Measurements from ENCODE around the gene EMILIN1. TPM values are rescaled to one million over a fixed set of nuclear protein-coding genes. Genes with fewer than 3 reads are reported as not detected.
"Not testable (repeated sequence)": the region's sequence is repeated elsewhere in the genome, so short reads cannot be mapped to it uniquely, and the experiment has no call there.

Gene EMILIN1
- total RNA-seq, 2 experiments from 2014 or later = 1.1 to 1.4 TPM

DNA sequence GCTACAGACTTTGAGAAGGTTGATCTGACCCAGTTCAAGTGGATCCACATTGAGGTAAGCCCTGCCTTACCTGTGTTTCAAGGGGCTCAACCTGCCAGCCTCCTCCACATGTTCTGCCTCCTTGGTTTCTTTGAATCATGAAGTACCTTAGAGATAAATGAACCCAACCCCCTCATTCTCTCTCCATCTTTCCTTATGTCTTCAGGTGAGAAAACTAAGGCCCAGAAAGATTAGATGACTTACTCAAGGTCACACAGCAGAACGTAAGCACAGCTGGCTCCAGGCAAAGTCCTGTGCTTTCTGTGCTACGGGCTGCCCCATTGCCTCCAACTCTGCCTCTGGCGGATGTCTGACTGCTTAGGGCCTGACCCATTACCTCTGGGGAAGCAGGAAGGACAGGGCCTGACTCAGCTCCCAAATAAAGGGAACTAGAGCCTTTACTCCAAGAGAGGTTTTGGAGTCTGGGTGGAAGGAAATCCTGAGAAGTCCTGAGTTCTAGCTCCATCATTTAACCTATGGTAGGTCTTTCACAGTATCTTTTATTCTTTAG, 18.4 kb downstream of the EMILIN1 start:
- POLR2A ChIA-PET = interaction anchor here (0.8 to 1.4 kb wide), 2 partner anchors 46 to 115 kb away, joined by 3 read pairs; partner anchors contain the start of genes AGBL5, ATRAID and SLC5A6
- DNase-seq (no peak), ATAC-seq (no peak)
- peaks cover 14% of the 10 kb centered on the region for H3K4me1 Mint-ChIP-seq (ENCODE audit: low read depth)
- CTCF ChIA-PET = interaction anchor here (0.7 to 4.1 kb wide), 15 partner anchors 9 to 587 kb away, joined by 3 to 26 read pairs (median 3); partner anchors contain the start of genes AGBL5, PREB and TRIM54
- H3K9me3 Mint-ChIP-seq (ENCODE audit: insufficient read depth) = no peaks in the 10 kb centered on the region
- no peak overlapping the region for H3K4me3 Mint-ChIP-seq
- H3K27me3 Mint-ChIP-seq (ENCODE audit: low read depth) = no peaks in the 10 kb centered on the region
- H3K36me3 Mint-ChIP-seq (ENCODE audit: low read depth) = no peaks in the 10 kb centered on the region
- no peak overlapping the region for H3K27ac Mint-ChIP-seq

DNA sequence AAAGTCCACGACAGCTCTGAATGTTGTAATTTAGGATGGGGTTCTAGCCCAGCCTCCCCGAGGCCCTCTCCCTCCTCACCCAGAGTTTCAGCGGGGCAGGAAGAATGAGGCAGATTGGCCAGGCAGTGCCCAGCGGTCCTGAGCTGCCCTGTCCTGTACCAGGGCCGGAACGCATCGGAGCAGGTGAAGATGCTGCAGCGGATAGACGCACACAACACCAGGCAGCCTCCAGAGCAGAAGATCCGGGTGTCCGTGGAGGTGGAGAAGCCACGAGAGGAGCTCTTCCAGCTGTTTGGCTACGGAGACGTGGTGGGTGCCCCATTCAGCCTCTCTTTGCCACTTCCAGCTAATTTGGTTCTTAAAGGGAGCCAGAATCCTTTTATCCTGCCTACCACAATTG, 18.9 kb downstream of the EMILIN1 start:
- POLR2A ChIA-PET = interaction anchor here (1.4 kb wide), 1 partner anchor 46 kb away, joined by 3 read pairs; the partner anchor contains the start of gene AGBL5
- no peaks in the 10 kb centered on the region for H3K27me3 Mint-ChIP-seq (ENCODE audit: low read depth)
- no peak overlapping the region for H3K4me3 Mint-ChIP-seq
- ATAC-seq (no peak), DNase-seq (no peak)
- H3K9me3 Mint-ChIP-seq (ENCODE audit: insufficient read depth) = no peaks in the 10 kb centered on the region
- H3K36me3 Mint-ChIP-seq (ENCODE audit: low read depth) = no peaks in the 10 kb centered on the region
- H3K4me1 Mint-ChIP-seq (ENCODE audit: low read depth) = peaks cover 14% of the 10 kb centered on the region
- CTCF ChIA-PET = interaction anchor here (0.7 to 4.1 kb wide), 15 partner anchors 9 to 206 kb away, joined by 3 to 26 read pairs (median 4); partner anchors contain the start of genes AGBL5, KHK, PREB and TRIM54
- no peak overlapping the region for H3K27ac Mint-ChIP-seq

DNA sequence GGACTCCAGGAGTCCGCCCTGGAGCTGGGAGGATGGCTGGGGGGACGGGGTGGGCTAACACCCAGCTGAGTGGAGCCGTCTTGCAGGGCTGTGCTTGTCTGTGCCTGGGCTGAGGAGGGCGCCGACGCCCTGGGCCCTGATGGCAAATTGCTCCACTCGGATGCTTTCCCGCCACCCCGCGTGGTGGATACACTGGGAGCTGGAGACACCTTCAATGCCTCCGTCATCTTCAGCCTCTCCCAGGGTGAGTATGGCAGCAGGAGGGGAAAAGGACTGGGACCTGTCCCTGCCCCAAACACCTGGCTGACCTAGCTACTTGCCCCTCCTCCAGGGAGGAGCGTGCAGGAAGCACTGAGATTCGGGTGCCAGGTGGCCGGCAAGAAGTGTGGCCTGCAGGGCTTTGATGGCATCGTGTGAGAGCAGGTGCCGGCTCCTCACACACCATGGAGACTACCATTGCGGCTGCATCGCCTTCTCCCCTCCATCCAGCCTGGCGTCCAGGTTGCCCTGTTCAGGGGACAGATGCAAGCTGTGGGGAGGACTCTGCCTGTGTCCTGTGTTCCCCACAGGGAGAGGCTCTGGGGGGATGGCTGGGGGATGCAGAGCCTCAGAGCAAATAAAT, 21.0 kb downstream of the EMILIN1 start:
- peaks cover 3% of the 10 kb centered on the region for H3K27me3 Mint-ChIP-seq (ENCODE audit: low read depth)
- no peaks in the 10 kb centered on the region for H3K36me3 Mint-ChIP-seq (ENCODE audit: low read depth)
- peaks cover 14% of the 10 kb centered on the region for H3K4me1 Mint-ChIP-seq (ENCODE audit: low read depth)
- DNase-seq = no peak
- no peak for ATAC-seq
- H3K9me3 Mint-ChIP-seq (ENCODE audit: insufficient read depth) = no peaks in the 10 kb centered on the region
- H3K27ac Mint-ChIP-seq = no peak overlapping the region
- H3K4me3 Mint-ChIP-seq = no peak overlapping the region
- ChIA-PET CTCF (interaction anchor here (0.8 to 4.1 kb wide), 9 partner anchors 11 to 204 kb away, joined by 3 to 23 read pairs (median 4); partner anchors contain the start of genes KHK and TMEM214), POLR2A (interaction anchor here (0.6 kb wide), 1 partner anchor 27 kb away, joined by 3 read pairs; no protein-coding TSS in a partner anchor)

DNA sequence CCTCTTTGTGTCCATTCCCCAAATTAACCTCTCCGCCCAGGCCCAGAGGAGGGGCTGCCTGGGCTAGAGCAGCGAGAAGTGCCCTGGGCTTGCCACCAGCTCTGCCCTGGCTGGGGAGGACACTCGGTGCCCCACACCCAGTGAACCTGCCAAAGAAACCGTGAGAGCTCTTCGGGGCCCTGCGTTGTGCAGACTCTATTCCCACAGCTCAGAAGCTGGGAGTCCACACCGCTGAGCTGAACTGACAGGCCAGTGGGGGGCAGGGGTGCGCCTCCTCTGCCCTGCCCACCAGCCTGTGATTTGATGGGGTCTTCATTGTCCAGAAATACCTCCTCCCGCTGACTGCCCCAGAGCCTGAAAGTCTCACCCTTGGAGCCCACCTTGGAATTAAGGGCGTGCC, 21.6 kb downstream of the EMILIN1 start:
- peaks cover 3% of the 10 kb centered on the region for H3K27me3 Mint-ChIP-seq (ENCODE audit: low read depth)
- POLR2A ChIA-PET = no interaction called here
- no peak overlapping the region for H3K4me3 Mint-ChIP-seq
- H3K27ac Mint-ChIP-seq = no peak overlapping the region
- ATAC-seq = no peak
- no peaks in the 10 kb centered on the region for H3K36me3 Mint-ChIP-seq (ENCODE audit: low read depth)
- peaks cover 14% of the 10 kb centered on the region for H3K4me1 Mint-ChIP-seq (ENCODE audit: low read depth)
- CTCF ChIA-PET = interaction anchor here (1.0 to 4.1 kb wide), 8 partner anchors 13 to 203 kb away, joined by 3 to 23 read pairs (median 10); partner anchors contain the start of gene KHK
- no peak for DNase-seq
- no peaks in the 10 kb centered on the region for H3K9me3 Mint-ChIP-seq (ENCODE audit: insufficient read depth)

DNA sequence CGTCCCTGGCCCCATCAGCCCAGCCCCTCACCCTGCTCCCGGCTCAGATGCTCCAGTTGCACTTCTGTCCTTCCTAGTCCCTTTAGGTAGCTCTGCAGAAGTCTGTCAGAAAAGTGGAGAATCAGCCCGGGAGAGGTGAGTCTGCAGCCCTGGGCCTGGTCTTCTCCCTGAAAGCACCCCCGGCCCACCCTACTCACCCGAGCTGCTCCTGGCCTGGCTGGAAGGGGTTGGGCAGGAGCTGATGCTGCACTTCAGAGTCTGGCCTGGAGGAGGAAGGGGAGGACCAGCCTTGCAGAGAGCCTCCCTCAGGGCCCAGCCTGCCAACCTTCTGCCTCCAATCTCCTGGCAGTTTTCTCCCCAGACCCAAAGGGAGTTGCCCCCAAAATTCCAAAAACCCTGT, 23.9 kb downstream of the EMILIN1 start:
- CTCF ChIA-PET = interaction anchor here (0.7 to 3.2 kb wide), 7 partner anchors 9 to 278 kb away, joined by 3 to 14 read pairs (median 4); no protein-coding TSS in a partner anchor
- POLR2A ChIA-PET = no interaction called here
- Mint-ChIP-seq H3K36me3 (ENCODE audit: low read depth) (no peaks in the 10 kb centered on the region), H3K9me3 (ENCODE audit: insufficient read depth) (no peaks in the 10 kb centered on the region), H3K27ac (no peak overlapping the region), H3K27me3 (ENCODE audit: low read depth) (peaks cover 7% of the 10 kb centered on the region), H3K4me3 (no peak overlapping the region), H3K4me1 (ENCODE audit: low read depth) (no peaks in the 10 kb centered on the region)
- ATAC-seq (no peak), DNase-seq (no peak)

DNA sequence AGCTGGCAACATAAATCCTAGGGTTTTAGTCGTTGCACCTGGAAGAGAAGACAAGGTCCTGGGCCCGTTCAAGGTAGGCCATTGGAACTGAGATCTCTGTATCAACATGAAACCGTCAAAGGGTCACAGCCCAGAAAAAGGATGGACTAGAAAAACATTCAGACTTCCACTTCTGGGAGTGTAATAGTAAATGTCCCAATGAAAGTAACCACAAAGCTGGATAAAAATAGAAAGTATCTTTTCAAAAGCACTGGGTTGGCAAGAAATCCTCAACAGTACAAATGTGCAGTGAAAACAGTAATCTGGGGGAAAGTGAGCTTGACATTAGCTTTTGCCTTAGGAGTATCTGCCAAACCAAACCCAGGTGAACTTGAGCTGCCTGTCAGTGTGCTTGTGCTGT, 27.6 kb downstream of the EMILIN1 start:
- CTCF ChIA-PET = interaction anchor here (0.9 to 2.2 kb wide), 3 partner anchors 8 to 174 kb away, joined by 3 to 8 read pairs (median 3); no protein-coding TSS in a partner anchor
- DNase-seq (no peak), ATAC-seq (no peak)
- POLR2A ChIA-PET = no interaction called here
- Mint-ChIP-seq H3K27ac (no peak overlapping the region), H3K9me3 (ENCODE audit: insufficient read depth) (no peaks in the 10 kb centered on the region), H3K27me3 (ENCODE audit: low read depth) (peaks cover 7% of the 10 kb centered on the region), H3K36me3 (ENCODE audit: low read depth) (no peaks in the 10 kb centered on the region), H3K4me3 (no peak overlapping the region), H3K4me1 (ENCODE audit: low read depth) (peaks cover 2% of the 10 kb centered on the region)

DNA sequence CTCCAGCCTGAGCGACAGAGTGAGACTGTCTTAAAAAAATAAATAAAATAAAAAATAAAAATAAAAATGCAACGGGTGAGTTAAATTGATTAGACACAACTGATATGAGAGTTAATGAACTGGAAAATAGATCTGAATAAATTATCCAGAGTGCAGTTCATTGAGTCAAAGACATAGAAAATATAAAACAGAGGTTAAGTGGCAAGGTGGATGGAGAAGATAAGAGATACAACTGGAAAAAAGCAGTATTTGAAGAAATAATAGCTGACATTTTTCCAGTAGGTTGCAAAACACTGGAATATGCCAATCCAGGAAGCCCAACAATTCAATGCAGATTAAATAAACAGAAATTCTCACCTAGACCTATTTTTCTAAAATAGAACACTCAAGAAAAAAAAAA, 29.8 kb downstream of the EMILIN1 start:
- peaks cover 2% of the 10 kb centered on the region for H3K4me1 Mint-ChIP-seq (ENCODE audit: low read depth)
- ChIA-PET CTCF (interaction anchor here (0.7 to 2.1 kb wide), 2 partner anchors 11 to 171 kb away, joined by 3 to 9 read pairs; no protein-coding TSS in a partner anchor), POLR2A (no interaction called here)
- H3K9me3 Mint-ChIP-seq (ENCODE audit: insufficient read depth) = no peaks in the 10 kb centered on the region
- no peak for ATAC-seq
- H3K4me3 Mint-ChIP-seq = no peak overlapping the region
- no peak for DNase-seq
- H3K27ac Mint-ChIP-seq = no peak overlapping the region
- no peaks in the 10 kb centered on the region for H3K36me3 Mint-ChIP-seq (ENCODE audit: low read depth)
- peaks cover 9% of the 10 kb centered on the region for H3K27me3 Mint-ChIP-seq (ENCODE audit: low read depth)

DNA sequence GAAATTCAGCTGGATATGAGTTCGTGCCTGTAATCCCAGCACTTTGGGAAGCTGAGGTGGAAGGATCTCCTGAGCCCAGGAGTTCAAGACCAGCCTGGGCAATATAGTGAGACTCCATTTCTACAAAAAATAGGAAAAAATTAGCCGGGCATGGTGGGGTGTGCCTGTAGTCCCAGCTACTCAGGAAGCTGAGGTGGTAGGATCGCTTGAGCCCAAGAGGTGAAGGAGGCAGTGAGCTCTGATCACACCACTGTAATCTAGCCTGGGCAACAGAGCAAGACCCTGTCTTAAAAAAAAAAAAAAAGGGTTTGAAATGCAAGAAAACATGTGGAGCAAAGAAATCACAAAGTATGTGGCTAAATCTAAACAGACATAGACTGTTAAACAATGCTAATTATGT, 30.7 kb downstream of the EMILIN1 start:
- Mint-ChIP-seq H3K27me3 (ENCODE audit: low read depth) (peaks cover 9% of the 10 kb centered on the region), H3K27ac (no peak overlapping the region), H3K36me3 (ENCODE audit: low read depth) (no peaks in the 10 kb centered on the region), H3K4me3 (no peak overlapping the region), H3K4me1 (ENCODE audit: low read depth) (peaks cover 2% of the 10 kb centered on the region), H3K9me3 (ENCODE audit: insufficient read depth) (no peaks in the 10 kb centered on the region)
- ATAC-seq = no peak
- ChIA-PET CTCF (interaction anchor here (0.6 to 2.1 kb wide), 4 partner anchors 12 to 170 kb away, joined by 3 to 9 read pairs (median 4); partner anchors contain the start of gene KHK), POLR2A (no interaction called here)
- no peak for DNase-seq

DNA sequence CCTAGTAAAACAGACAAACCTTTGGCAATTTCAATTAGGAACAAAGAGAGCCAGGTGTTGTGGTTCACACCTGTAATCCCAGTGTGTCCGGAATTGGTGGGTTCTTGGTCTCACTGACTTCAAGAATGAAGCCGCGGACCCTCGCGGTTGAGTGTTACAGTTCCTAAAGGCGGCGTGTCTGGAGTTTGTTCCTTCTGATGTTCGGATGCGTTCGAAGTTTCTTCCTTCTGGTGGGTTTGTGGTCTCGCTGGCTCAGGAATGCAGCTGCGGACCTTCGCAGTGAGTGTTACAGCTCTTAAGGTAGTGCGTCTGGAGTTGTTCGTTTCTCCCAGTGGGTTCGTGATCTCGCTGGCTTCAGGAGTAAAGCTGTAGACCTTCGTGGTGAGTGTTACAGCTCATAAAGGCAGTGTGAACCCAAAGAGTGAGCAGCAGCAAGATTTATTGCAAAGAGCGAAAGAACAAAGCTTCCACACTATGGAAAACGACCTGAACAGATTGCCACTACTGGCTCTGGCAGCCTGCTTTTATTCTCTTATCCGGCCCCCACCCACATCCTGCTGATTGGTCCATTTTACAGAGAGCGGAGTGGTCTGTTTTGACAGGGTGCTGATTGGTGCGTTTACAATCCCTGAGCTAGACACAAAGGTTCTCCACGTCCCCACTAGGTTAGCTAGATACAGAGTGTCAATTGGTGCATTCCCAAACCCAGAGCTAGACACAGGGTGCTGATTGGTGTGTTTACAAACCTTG, 32.4 kb downstream of the EMILIN1 start:
- H3K4me1 Mint-ChIP-seq (ENCODE audit: low read depth); H3K27me3 Mint-ChIP-seq (ENCODE audit: low read depth); H3K36me3 Mint-ChIP-seq (ENCODE audit: low read depth); DNase-seq; H3K9me3 Mint-ChIP-seq (ENCODE audit: insufficient read depth); ATAC-seq; H3K27ac Mint-ChIP-seq; H3K4me3 Mint-ChIP-seq: not testable (repeated sequence)
- ChIA-PET CTCF (interaction anchor here (1.2 to 1.8 kb wide), 2 partner anchors 12 to 23 kb away, joined by 3 to 4 read pairs; partner anchors contain the start of gene KHK), POLR2A (interaction anchor here (0.9 kb wide), 1 partner anchor 18 kb away, joined by 3 read pairs; no protein-coding TSS in a partner anchor)

DNA sequence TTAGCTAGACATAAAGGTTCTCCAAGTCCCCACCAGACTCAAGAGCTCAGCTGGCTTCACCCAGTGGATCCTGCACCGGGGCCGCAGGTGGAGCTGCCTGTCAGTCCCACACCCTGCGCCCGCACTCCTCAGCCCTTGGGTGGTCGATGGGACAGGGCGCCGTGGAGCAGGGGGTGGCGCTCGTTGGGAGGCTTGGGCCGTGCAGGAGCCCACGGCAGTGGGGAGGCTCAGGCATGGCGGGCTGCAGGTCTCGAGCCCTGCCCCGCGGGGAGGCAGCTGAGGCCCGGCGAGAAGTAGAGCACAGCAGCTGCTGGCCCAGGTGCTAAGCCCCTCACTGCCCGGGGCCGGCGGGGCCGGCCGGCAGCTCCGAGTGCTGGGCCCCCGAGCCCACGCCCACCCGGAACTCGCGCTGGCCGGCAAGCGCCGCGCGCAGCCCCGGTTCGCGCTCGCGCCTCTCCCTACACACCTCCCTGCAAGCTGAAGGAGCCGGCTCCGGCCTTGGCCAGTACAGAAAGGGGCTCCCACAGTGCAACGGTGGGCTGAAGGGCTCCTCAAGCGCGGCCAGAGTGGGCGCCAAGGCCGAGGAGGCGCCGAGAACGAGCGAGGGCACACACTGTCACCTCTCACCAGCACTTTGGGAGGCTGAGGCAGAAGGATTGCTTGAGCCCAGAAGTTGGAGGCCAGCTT, 33.1 kb downstream of the EMILIN1 start:
- H3K27ac Mint-ChIP-seq; H3K27me3 Mint-ChIP-seq (ENCODE audit: low read depth); ATAC-seq; H3K36me3 Mint-ChIP-seq (ENCODE audit: low read depth); H3K4me1 Mint-ChIP-seq (ENCODE audit: low read depth); POLR2A ChIA-PET; DNase-seq; H3K9me3 Mint-ChIP-seq (ENCODE audit: insufficient read depth); H3K4me3 Mint-ChIP-seq: not testable (repeated sequence)
- CTCF ChIA-PET = interaction anchor here (1.9 kb wide), 1 partner anchor 12 kb away, joined by 7 read pairs; the partner anchor contains the start of gene ABHD1

DNA sequence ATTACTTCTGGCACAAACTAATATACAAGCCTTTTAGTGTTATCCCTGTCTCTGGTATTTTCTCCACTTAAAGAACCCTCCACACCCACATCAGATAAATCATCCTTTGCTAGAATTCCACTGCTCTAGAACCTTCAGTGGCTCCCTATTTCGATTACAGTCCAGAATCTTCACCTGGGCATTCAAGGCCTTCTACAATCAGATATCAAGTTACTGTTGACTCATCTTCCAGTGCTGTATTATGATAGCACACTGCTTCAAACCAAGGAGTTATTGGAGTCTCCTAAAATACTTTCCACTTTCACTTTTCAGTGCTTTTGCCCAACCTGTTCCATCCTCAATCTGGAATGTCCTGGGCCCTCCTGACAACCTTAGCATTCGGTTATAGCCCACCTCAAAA, 37.1 kb downstream of the EMILIN1 start:
- no peaks in the 10 kb centered on the region for H3K36me3 Mint-ChIP-seq (ENCODE audit: low read depth)
- DNase-seq = no peak
- CTCF ChIA-PET = interaction anchor here (0.9 to 1.2 kb wide), 2 partner anchors 177 to 188 kb away, joined by 3 to 4 read pairs; no protein-coding TSS in a partner anchor
- peaks cover 27% of the 10 kb centered on the region for H3K27me3 Mint-ChIP-seq (ENCODE audit: low read depth)
- H3K27ac Mint-ChIP-seq = no peak overlapping the region
- POLR2A ChIA-PET = no interaction called here
- H3K9me3 Mint-ChIP-seq (ENCODE audit: insufficient read depth) = no peaks in the 10 kb centered on the region
- H3K4me1 Mint-ChIP-seq (ENCODE audit: low read depth) = peaks cover 10% of the 10 kb centered on the region
- H3K4me3 Mint-ChIP-seq = no peak overlapping the region
- ATAC-seq = no peak
